ENCODE measurements around the gene CYB5R4.

Gene CYB5R4

GRCh38 chr6:83827050-83827449, 32.4 kb upstream of the CYB5R4 start:
- TF ChIP-seq CTCF (conservative IDR thresholded peaks at IDR 0.05; ENCODE audit: low read depth, low read length), result no peak
- DNase-seq (ENCODE audit: low read depth), result no peak
- no peak overlapping the region for H3K4me3 ChIP-seq (ENCODE audit: low read length)

GRCh38 chr6:83838727-83839126, 20.8 kb upstream of the CYB5R4 start:
- no peak for TF ChIP-seq CTCF (conservative IDR thresholded peaks at IDR 0.05; ENCODE audit: low read depth, low read length)

GRCh38 chr6:83844170-83844569, 15.3 kb upstream of the CYB5R4 start:
- no peak overlapping the region for H3K4me3 ChIP-seq (ENCODE audit: low read length)
- DNase-seq (ENCODE audit: low read depth), result no peak
- no peak for TF ChIP-seq CTCF (conservative IDR thresholded peaks at IDR 0.05; ENCODE audit: low read depth, low read length)

More at GRCh38 chr6:83838727-83839126, 20.8 kb upstream of the CYB5R4 start:
- no peak overlapping the region for H3K4me3 ChIP-seq (ENCODE audit: low read length)
- no peak for DNase-seq (ENCODE audit: low read depth)

GRCh38 chr6:83846291-83846690, 13.2 kb upstream of the CYB5R4 start:
- DNase-seq (ENCODE audit: low read depth), result no peak
- no peak for TF ChIP-seq CTCF (conservative IDR thresholded peaks at IDR 0.05; ENCODE audit: low read depth, low read length)
- no peak overlapping the region for H3K4me3 ChIP-seq (ENCODE audit: low read length)

- no peak overlapping the region for H3K4me3 ChIP-seq (ENCODE audit: low read length)
- DNase-seq (ENCODE audit: low read depth), result no peak
- TF ChIP-seq CTCF (conservative IDR thresholded peaks at IDR 0.05; ENCODE audit: low read depth, low read length), result no peak
Observed at GRCh38 chr6:83847179-83847578, 12.3 kb upstream of the CYB5R4 start.

GRCh38 chr6:83849127-83849526, 10.4 kb upstream of the CYB5R4 start:
- no peak for TF ChIP-seq CTCF (conservative IDR thresholded peaks at IDR 0.05; ENCODE audit: low read depth, low read length)
- DNase-seq (ENCODE audit: low read depth), result no peak
- no peak overlapping the region for H3K4me3 ChIP-seq (ENCODE audit: low read length)

GRCh38 chr6:83849610-83850009, 9.9 kb upstream of the CYB5R4 start:
- no peak overlapping the region for H3K4me3 ChIP-seq (ENCODE audit: low read length)
- TF ChIP-seq CTCF (conservative IDR thresholded peaks at IDR 0.05; ENCODE audit: low read depth, low read length), result no peak
- DNase-seq (ENCODE audit: low read depth), result no peak
